NCI-H187 (cell line): Measurements from ENCODE around the gene GLIS1.

Experiments used
- DNase-seq, 2 experiments: peaks; one replicate each; lab custom pipeline; 2025; lab: John Stamatoyannopoulos, UW

Gene GLIS1

GRCh38 chr1:53678938-53679825 is 59.8 kb downstream of the GLIS1 start:
- DNase-seq, result no peak

GRCh38 chr1:53678507-53678906 is 60.5 kb downstream of the GLIS1 start:
- no peak for DNase-seq

GRCh38 chr1:53678046-53678445 is 60.9 kb downstream of the GLIS1 start:
- DNase-seq, result no peak

GRCh38 chr1:53677486-53677885 is 61.5 kb downstream of the GLIS1 start:
- no peak for DNase-seq

GRCh38 chr1:53672785-53673184 is 66.2 kb downstream of the GLIS1 start:
- no peak for DNase-seq

- no peak for DNase-seq
These were observed 66.7 kb downstream of the GLIS1 start for GRCh38 chr1:53672243-53672642.

- DNase-seq, result no peak
These were observed 69.3 kb downstream of the GLIS1 start for GRCh38 chr1:53669621-53670191.

GRCh38 chr1:53666566-53666965 is 72.4 kb downstream of the GLIS1 start:
- no peak for DNase-seq

- no peak for DNase-seq
These were observed 73.0 kb downstream of the GLIS1 start for GRCh38 chr1:53665996-53666395.

- DNase-seq, result no peak
These were observed 75.2 kb downstream of the GLIS1 start for GRCh38 chr1:53663529-53664300.

GRCh38 chr1:53662951-53663350 is 76.0 kb downstream of the GLIS1 start:
- DNase-seq, result no peak

GRCh38 chr1:53662169-53662568 is 76.8 kb downstream of the GLIS1 start:
- no peak for DNase-seq

GRCh38 chr1:53661496-53661895 is 77.5 kb downstream of the GLIS1 start:
- no peak for DNase-seq

GRCh38 chr1:53660666-53661065 is 78.3 kb downstream of the GLIS1 start:
- no peak for DNase-seq

- DNase-seq, result no peak
These were observed 79.5 kb downstream of the GLIS1 start for GRCh38 chr1:53659436-53659835.

GRCh38 chr1:53658489-53659230 is 80.3 kb downstream of the GLIS1 start:
- DNase-seq, result no peak

GRCh38 chr1:53657891-53658396 is 81.0 kb downstream of the GLIS1 start:
- no peak for DNase-seq

- DNase-seq, result no peak
These were observed 81.5 kb downstream of the GLIS1 start for GRCh38 chr1:53657531-53657805.

- no peak for DNase-seq
These were observed 82.0 kb downstream of the GLIS1 start for GRCh38 chr1:53656747-53657530.

GRCh38 chr1:53655931-53656746 is 82.8 kb downstream of the GLIS1 start:
- DNase-seq, result no peak
